Kidney (tissue), 14 donors: ENCODE data around the gene SNX5. TPM values are rescaled to one million over a fixed set of nuclear protein-coding genes. Genes with fewer than 3 reads are reported as not detected.

ENCODE experiments used
- DNase-seq, 5 donors: peaks; one replicate each; pipeline ENCODE4 v3.0.0-alpha.2; 2013 to 2020
- FAIRE-seq: peaks from 2 replicates; lab custom pipeline; 2012; peaks lifted over from hg19 to GRCh38; lab: Jason Lieb, UNC
- H3K27ac ChIP-seq, 2 donors: one replicate each; pipeline ENCODE4 v1.7.0; 2013; ENCODE audit warnings: low read depth in 2 of 2, low read length in 2 of 2, inconsistent platforms in 1 of 2
- H3K27me3 ChIP-seq: one replicate; pipeline ENCODE4 v1.7.1; 2013; ENCODE audit warnings: low read length, inconsistent platforms; ENCODE audit not compliant: control insufficient read depth, insufficient read depth
- H3K36me3 ChIP-seq, 3 donors: one replicate each; pipeline versions ENCODE4 v1.7.0 to v1.7.1; 2013; ENCODE audit warnings: low read length in 3 of 3, control low read depth in 1 of 3, inconsistent platforms in 1 of 3; ENCODE audit not compliant: insufficient read depth in 3 of 3, control insufficient read depth in 2 of 3
- H3K4me1 ChIP-seq, 3 donors: one replicate each; pipeline versions ENCODE4 v1.7.0 to v1.7.1; 2013; ENCODE audit warnings: low read length in 3 of 3, inconsistent platforms in 1 of 3, low read depth in 1 of 3; ENCODE audit not compliant: control insufficient read depth in 2 of 3, insufficient read depth in 2 of 3
- H3K4me3 ChIP-seq, 3 donors: one replicate each; pipeline versions ENCODE4 v1.7.0 to v1.8.1; 2013; ENCODE audit warnings: low read length in 3 of 3, control low read depth in 1 of 3, inconsistent platforms in 1 of 3
- H3K9ac ChIP-seq, 3 donors: one replicate each; pipeline versions ENCODE4 v1.7.0 to v1.7.1; 2013; ENCODE audit warnings: low read length in 3 of 3, control low read depth in 1 of 3, inconsistent platforms in 1 of 3
- H3K9me3 ChIP-seq, 3 donors: one replicate each; pipeline versions ENCODE4 v1.7.0 to v1.7.1; 2013; ENCODE audit warnings: low read length in 3 of 3, control low read depth in 1 of 3, inconsistent platforms in 1 of 3; ENCODE audit not compliant: control insufficient read depth in 2 of 3, insufficient read depth in 1 of 3
- CTCF ChIP-seq: IDR thresholded peaks from 3 replicates; pipeline ENCODE4 v1.5.1; 2012; ENCODE audit warnings: mild to moderate bottlenecking, moderate library complexity, borderline replicate concordance; ENCODE audit not compliant: insufficient read depth; ENCODE audit errors: extremely low read depth
- intact Hi-C: fragments of 100-400 bp; cut with DNase I; formaldehyde crosslinking; loops from one replicate; pipeline ENCODE4 v1.11.1; 2022
- polyA plus RNA-seq: library from polyadenylated mRNA; stranded (reverse); fragments of 350-450 nt; fragmentation: Illumina TruSeq; extraction: RNeasy Lipid Tissue Mini Kit (QIAGEN cat#74804); gene quantifications from one replicate; pipeline ENCODE4 v1.2.3, GENCODE V29; 2014; ENCODE audit warnings: low read depth, low replicate concordance; ENCODE audit not compliant: insufficient read depth
- total RNA-seq: library from RNA; stranded (reverse); fragmentation: NEBNext Ultra II Directional; extraction: Animal tissue kit (Norgen Biotek cat#: 25700); gene quantifications from one replicate; pipeline ENCODE4 v1.2.1, GENCODE V29; 2021
- donor health status: control.
- donor health status: control.
- donor health status: control.
- donor health status: control.
- donor health status: control.
- donor health status: DM: yes; HTN: yes; CAD: no.
- donor health status: Normal renal cell carcinoma (clear cell type).

Gene SNX5
- total and polyA plus RNA-seq, 2 donors from 2014 or later = 94.9 to 133 TPM

GRCh38 chr20:18016772-18017171, 48.2 kb upstream of the SNX5 start:
- H3K9ac ChIP-seq = no peak overlapping the region
- FAIRE-seq = no peak
- H3K27ac ChIP-seq = no peak overlapping the region
- no peaks in the 10 kb centered on the region for H3K4me1 ChIP-seq
- no peaks in the 10 kb centered on the region for H3K36me3 ChIP-seq
- H3K4me3 ChIP-seq = no peak overlapping the region
- H3K9me3 ChIP-seq = no peaks in the 10 kb centered on the region
- H3K27me3 ChIP-seq = no peaks in the 10 kb centered on the region
- DNase-seq = no peak
- no peak for TF ChIP-seq CTCF
- intact Hi-C loops = no loop called here

DNA sequence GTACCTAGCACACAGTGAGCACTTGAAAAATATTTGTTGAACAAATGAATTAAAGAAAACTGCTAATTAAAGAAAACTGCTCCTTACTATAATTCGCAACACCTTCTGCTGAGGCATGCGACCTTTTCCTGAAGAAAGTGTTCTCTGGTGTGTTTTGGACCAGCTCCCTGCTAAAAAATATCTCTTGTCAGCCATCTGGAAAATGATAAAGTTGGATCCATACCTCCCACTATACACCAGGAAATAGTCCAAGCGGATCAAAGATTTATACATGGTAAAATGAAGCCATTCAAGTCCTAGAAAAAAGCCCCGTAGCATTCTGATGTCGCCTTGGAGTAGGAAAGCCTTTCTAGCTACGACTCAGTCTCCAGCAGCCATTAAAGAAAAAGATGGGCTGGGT, 45.8 kb upstream of the SNX5 start:
- H3K9ac ChIP-seq = no peak overlapping the region
- FAIRE-seq = no peak
- no peak overlapping the region for H3K27ac ChIP-seq
- H3K4me1 ChIP-seq = no peaks in the 10 kb centered on the region
- no peak overlapping the region for H3K4me3 ChIP-seq
- no peaks in the 10 kb centered on the region for H3K27me3 ChIP-seq
- no peak for DNase-seq
- H3K36me3 ChIP-seq = no peaks in the 10 kb centered on the region
- no peaks in the 10 kb centered on the region for H3K9me3 ChIP-seq
- intact Hi-C loops = no loop called here
- no peak for TF ChIP-seq CTCF

DNA sequence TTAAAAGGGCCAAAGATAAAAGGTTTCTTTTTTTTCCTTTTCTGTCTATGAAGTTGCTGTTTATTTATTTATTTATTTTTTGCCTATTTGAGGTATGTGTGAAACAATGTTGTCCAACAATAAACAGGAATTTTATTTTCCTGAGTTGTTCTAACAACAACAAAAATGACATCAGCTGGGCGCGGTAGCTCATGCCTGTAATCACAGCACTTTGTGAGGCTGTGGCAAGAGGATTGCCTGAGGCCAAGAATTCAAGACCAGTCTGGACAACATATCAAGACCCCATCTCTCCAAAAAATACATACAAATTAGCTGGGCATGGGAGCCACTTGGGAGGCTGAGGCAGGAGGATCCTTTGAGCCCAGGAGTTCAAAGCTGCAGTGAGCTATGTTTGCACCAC, 44.3 kb upstream of the SNX5 start:
- FAIRE-seq = no peak
- intact Hi-C loops = no loop called here

More for the DNA sequence above, 44.3 kb upstream of the SNX5 start:
- Histone ChIP-seq H3K4me3 (no peak overlapping the region), H3K27me3 (no peaks in the 10 kb centered on the region), H3K9me3 (no peaks in the 10 kb centered on the region), H3K9ac (no peak overlapping the region), H3K4me1 (no peaks in the 10 kb centered on the region), H3K36me3 (no peaks in the 10 kb centered on the region), H3K27ac (no peak overlapping the region)
- no peak for TF ChIP-seq CTCF
- no peak for DNase-seq
